H9 (cell line): Measurements from ENCODE around the gene ZBTB45. TPM values are rescaled to one million over a fixed set of nuclear protein-coding genes. Genes with fewer than 3 reads are reported as not detected.
A peak's percentile ranks its signal among the peaks of the same experiment; 100 is the strongest.

Source experiments
- DNase-seq: peaks from one replicate; pipeline ENCODE4 v3.0.0-alpha.2; 2017
- H2AFZ ChIP-seq: one replicate; pipeline ENCODE4 v1.6.1; 2013; ENCODE audit warnings: mild to moderate bottlenecking, low read length, control low read depth, moderate library complexity
- H2AK5ac ChIP-seq: 2 replicates; pipeline ENCODE4 v1.6.1; 2013; ENCODE audit warnings: low read length, control low read depth, mixed read lengths; ENCODE audit not compliant: insufficient read length
- H2BK120ac ChIP-seq: one replicate; pipeline ENCODE4 v1.6.1; 2013; ENCODE audit warnings: low read depth, mild to moderate bottlenecking, low read length, control low read depth, inconsistent platforms; ENCODE audit not compliant: poor library complexity, severe bottlenecking
- H2BK12ac ChIP-seq: 2 replicates; pipeline ENCODE4 v1.6.1; 2013; ENCODE audit warnings: low read length, control low read depth, mixed read lengths, low read depth; ENCODE audit not compliant: insufficient read length
- H2BK15ac ChIP-seq: 2 replicates; pipeline ENCODE4 v1.6.1; 2013; ENCODE audit warnings: low read depth, low read length, control low read depth
- H2BK20ac ChIP-seq: one replicate; pipeline ENCODE4 v1.6.1; 2013; ENCODE audit warnings: low read depth, mild to moderate bottlenecking, low read length, control low read depth, inconsistent platforms; ENCODE audit not compliant: poor library complexity, severe bottlenecking
- H2BK5ac ChIP-seq: 2 replicates; pipeline ENCODE4 v1.6.1; 2013; ENCODE audit warnings: low read length, control low read depth, mixed read lengths; ENCODE audit not compliant: insufficient read length
- H3K14ac ChIP-seq: 2 replicates; pipeline ENCODE4 v1.6.1; 2013; ENCODE audit warnings: low read length, control low read depth; ENCODE audit not compliant: insufficient read depth
- H3K18ac ChIP-seq: 2 replicates; pipeline ENCODE4 v1.6.1; 2013; ENCODE audit warnings: low read depth, mild to moderate bottlenecking, mixed read lengths, low read length, control low read depth; ENCODE audit not compliant: insufficient read length
- H3K23ac ChIP-seq: 2 replicates; pipeline ENCODE4 v1.6.1; 2013; ENCODE audit warnings: low read length, control low read depth, mixed read lengths, low read depth; ENCODE audit not compliant: insufficient read length
- H3K23me2 ChIP-seq: 2 replicates; pipeline ENCODE4 v1.6.1; 2013; ENCODE audit warnings: low read depth, mild to moderate bottlenecking, mixed read lengths, low read length, control low read depth; ENCODE audit not compliant: insufficient read length, poor library complexity, severe bottlenecking
- H3K27ac ChIP-seq: 2 replicates; pipeline ENCODE4 v1.5.1; 2013; ENCODE audit warnings: low read length, control low read depth, mixed read lengths, low read depth; ENCODE audit not compliant: insufficient read length
- H3K27me3 ChIP-seq: 2 replicates; pipeline ENCODE4 v1.6.1; 2013; ENCODE audit warnings: low read length, control low read depth, inconsistent platforms; ENCODE audit not compliant: insufficient read depth
- H3K4ac ChIP-seq: 2 replicates; pipeline ENCODE4 v1.6.1; 2013; ENCODE audit warnings: low read depth, mild to moderate bottlenecking, control low read depth, inconsistent platforms, low read length, moderate library complexity
- H3K4me1 ChIP-seq: 2 replicates; pipeline ENCODE4 v1.6.1; 2013; ENCODE audit warnings: low read length, control low read depth, inconsistent platforms; ENCODE audit not compliant: insufficient read depth
- H3K4me2 ChIP-seq: 2 replicates; pipeline ENCODE4 v1.6.1; 2013; ENCODE audit warnings: low read length, control low read depth, mixed read lengths; ENCODE audit not compliant: insufficient read length, insufficient read depth
- H3K56ac ChIP-seq: 2 replicates; pipeline ENCODE4 v1.6.1; 2013; ENCODE audit warnings: low read depth, mild to moderate bottlenecking, mixed read lengths, low read length, control low read depth; ENCODE audit not compliant: insufficient read length
- H3K79me1 ChIP-seq: 2 replicates; pipeline ENCODE4 v1.6.1; 2013; ENCODE audit warnings: low read depth, mild to moderate bottlenecking, moderate library complexity, low read length, control low read depth, inconsistent platforms; ENCODE audit not compliant: insufficient read depth, poor library complexity, severe bottlenecking
- H3K79me2 ChIP-seq: 2 replicates; pipeline ENCODE4 v1.6.1; 2013; ENCODE audit warnings: low read length, control low read depth, inconsistent platforms; ENCODE audit not compliant: insufficient read depth
- H3K9ac ChIP-seq: 2 replicates; pipeline ENCODE4 v1.6.1; 2013; ENCODE audit warnings: low read length, control low read depth, mixed read lengths; ENCODE audit not compliant: insufficient read length; ENCODE audit errors: extremely low read depth
- H3K9me3 ChIP-seq: one replicate; pipeline ENCODE4 v1.6.1; 2013; ENCODE audit warnings: low read depth, low read length, inconsistent platforms; ENCODE audit not compliant: control insufficient read depth
- H3T11ph ChIP-seq: one replicate; pipeline ENCODE4 v1.6.1; 2013; ENCODE audit warnings: mild to moderate bottlenecking, low read length, control low read depth, inconsistent platforms
- H4K20me1 ChIP-seq: one replicate; pipeline ENCODE4 v1.6.1; 2013; ENCODE audit not compliant: control insufficient read depth, insufficient read length, insufficient read depth
- H4K5ac ChIP-seq: 2 replicates; pipeline ENCODE4 v1.6.1; 2013; ENCODE audit warnings: low read depth, mild to moderate bottlenecking, mixed read lengths, low read length, control low read depth; ENCODE audit not compliant: insufficient read length
- H4K8ac ChIP-seq: replicated peaks from 2 replicates; pipeline ENCODE4 v1.6.1; 2013; ENCODE audit warnings: low read length, control low read depth, mixed read lengths, low read depth; ENCODE audit not compliant: insufficient read length
- H4K91ac ChIP-seq: 2 replicates; pipeline ENCODE4 v1.6.1; 2013; ENCODE audit warnings: low read depth, mild to moderate bottlenecking, moderate library complexity, mixed read lengths, low read length, control low read depth; ENCODE audit not compliant: insufficient read length
- H3K27ac Mint-ChIP-seq, 3 experiments: 2 replicates in 2 of 3; 3 replicates in 1 of 3; pipeline ENCODE4 v1.8.0; 2020 to 2021; ENCODE audit warnings: mixed read lengths in 3 of 3, mild to moderate bottlenecking in 1 of 3, moderate library complexity in 1 of 3
- H3K27me3 Mint-ChIP-seq: 2 replicates; pipeline ENCODE4 v1.8.0; 2021; ENCODE audit warnings: low read depth, mild to moderate bottlenecking, moderate library complexity, mixed read lengths
- H3K36me3 Mint-ChIP-seq, 3 experiments: 2 replicates in 2 of 3; 3 replicates in 1 of 3; pipeline ENCODE4 v1.8.0; 2020 to 2021; ENCODE audit warnings: low read depth in 3 of 3, mixed read lengths in 3 of 3; ENCODE audit not compliant: insufficient read depth in 1 of 3
- H3K4me1 Mint-ChIP-seq, 2 experiments: 2 replicates each; pipeline ENCODE4 v1.8.0; 2020; ENCODE audit warnings: mixed read lengths in 2 of 2
- H3K4me3 Mint-ChIP-seq, 2 experiments: 2 replicates in 1 of 2; 3 replicates in 1 of 2; pipeline ENCODE4 v1.8.0; 2020 to 2021; ENCODE audit warnings: mild to moderate bottlenecking in 2 of 2, mixed read lengths in 2 of 2, moderate library complexity in 1 of 2
- H3K9me3 Mint-ChIP-seq, 2 experiments: 2 replicates in 1 of 2; 3 replicates in 1 of 2; pipeline ENCODE4 v1.8.0; 2020; ENCODE audit warnings: mild to moderate bottlenecking in 2 of 2, mixed read lengths in 2 of 2, moderate library complexity in 1 of 2
- WGBS: extraction: QIAGEN DNeasy Blood & Tissue Kit; methylation state at CpG from one replicate; pipeline ENCODE4 v1.1.7; 2013; ENCODE audit warnings: missing lambda C conversion rate, low lambda C conversion rate, mixed read lengths; ENCODE audit not compliant: insufficient read length; ENCODE audit errors: extremely low coverage; 5-methylcytosine and 5-hydroxymethylcytosine counted together
- total RNA-seq: library from RNA; stranded (reverse); gene quantifications from 2 replicates; pipeline ENCODE4 v1.2.1, GENCODE V29; 2021
- TF ChIP-seq, protein P1 (sequence below): fragments of 200-600 bp; sonication (generic); conservative IDR thresholded peaks from 3 replicates; pipeline ENCODE4 v1.8.0; 2021; ENCODE audit warnings: antibody characterized with exemption, mild to moderate bottlenecking

The ZBTB45 gene
- total RNA-seq, 1 experiment from 2014 or later: 18.7 TPM

DNA sequence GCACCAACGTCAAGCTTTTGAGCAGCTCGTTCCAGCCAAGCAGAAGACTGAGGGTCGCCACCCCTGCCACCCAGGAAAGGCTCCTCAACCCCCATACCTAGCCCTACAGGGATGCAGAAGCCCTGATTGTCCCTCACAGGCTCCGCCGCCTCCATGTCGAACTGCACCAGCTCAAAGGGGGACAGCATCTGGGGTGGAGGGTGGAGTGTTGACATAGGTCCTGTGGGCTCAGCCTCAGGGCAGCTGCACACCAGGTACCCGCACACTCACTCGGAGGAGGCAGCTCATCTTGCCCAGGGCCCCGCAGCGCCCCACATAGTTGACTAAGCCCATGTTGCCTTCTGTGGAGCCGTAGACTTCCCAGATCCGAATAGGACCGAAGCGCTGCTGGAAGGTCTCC is 19.4 kb downstream of the ZBTB45 start:
- H2AFZ ChIP-seq: no peak overlapping the region
- no peak overlapping the region for H3K23ac ChIP-seq
- H3K4me2 ChIP-seq: peak overlapping the region; percentile 99
- H3T11ph ChIP-seq: no peak overlapping the region
- H4K20me1 ChIP-seq: no peaks in the 10 kb centered on the region
- TF ChIP-seq, protein P1, sequence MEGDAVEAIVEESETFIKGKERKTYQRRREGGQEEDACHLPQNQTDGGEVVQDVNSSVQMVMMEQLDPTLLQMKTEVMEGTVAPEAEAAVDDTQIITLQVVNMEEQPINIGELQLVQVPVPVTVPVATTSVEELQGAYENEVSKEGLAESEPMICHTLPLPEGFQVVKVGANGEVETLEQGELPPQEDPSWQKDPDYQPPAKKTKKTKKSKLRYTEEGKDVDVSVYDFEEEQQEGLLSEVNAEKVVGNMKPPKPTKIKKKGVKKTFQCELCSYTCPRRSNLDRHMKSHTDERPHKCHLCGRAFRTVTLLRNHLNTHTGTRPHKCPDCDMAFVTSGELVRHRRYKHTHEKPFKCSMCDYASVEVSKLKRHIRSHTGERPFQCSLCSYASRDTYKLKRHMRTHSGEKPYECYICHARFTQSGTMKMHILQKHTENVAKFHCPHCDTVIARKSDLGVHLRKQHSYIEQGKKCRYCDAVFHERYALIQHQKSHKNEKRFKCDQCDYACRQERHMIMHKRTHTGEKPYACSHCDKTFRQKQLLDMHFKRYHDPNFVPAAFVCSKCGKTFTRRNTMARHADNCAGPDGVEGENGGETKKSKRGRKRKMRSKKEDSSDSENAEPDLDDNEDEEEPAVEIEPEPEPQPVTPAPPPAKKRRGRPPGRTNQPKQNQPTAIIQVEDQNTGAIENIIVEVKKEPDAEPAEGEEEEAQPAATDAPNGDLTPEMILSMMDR: no peak
- no peak overlapping the region for H3K27ac Mint-ChIP-seq
- no peak overlapping the region for H3K27ac ChIP-seq
- H3K23me2 ChIP-seq: peaks cover 14% of the 10 kb centered on the region
- peaks cover 4% of the 10 kb centered on the region for H3K27me3 Mint-ChIP-seq
- no peak overlapping the region for H2BK5ac ChIP-seq
- H3K27me3 ChIP-seq: no peaks in the 10 kb centered on the region
- no peak overlapping the region for H3K56ac ChIP-seq
- H4K91ac ChIP-seq: no peak overlapping the region
- peaks cover 9 to 12% of the 10 kb centered on the region in 2 experiments for H3K4me1 Mint-ChIP-seq
- no peaks in the 10 kb centered on the region for H3K79me1 ChIP-seq
- WGBS: no CpG with 5 or more reads among the region's 14 CpGs
- peaks cover 0 to 3% of the 10 kb centered on the region in 2 experiments; a peak in 1 of 5 replicates for H3K9me3 Mint-ChIP-seq
- H3K36me3 Mint-ChIP-seq: no peaks in the 10 kb centered on the region
- peaks cover 6% of the 10 kb centered on the region; the same call in 1 of the 2 replicates for H3K4me1 ChIP-seq
- H2BK120ac ChIP-seq: no peak overlapping the region
- no peak overlapping the region for H2AK5ac ChIP-seq
- no peak for DNase-seq
- no peak overlapping the region for H3K4ac ChIP-seq
- H3K14ac ChIP-seq: no peak overlapping the region; the same call in 1 of the 2 replicates
- no peak overlapping the region for H4K5ac ChIP-seq
- H4K8ac ChIP-seq: no peak overlapping the region
- H2BK15ac ChIP-seq: no peak overlapping the region
- no peak overlapping the region for H2BK20ac ChIP-seq
- H3K18ac ChIP-seq: no peak overlapping the region
- H3K4me3 Mint-ChIP-seq: peak overlapping the region; percentile 86 to 99
- H3K9ac ChIP-seq: peak overlapping the region; percentile 83
- H3K9me3 ChIP-seq: no peaks in the 10 kb centered on the region
- H2BK12ac ChIP-seq: no peak overlapping the region
- H3K79me2 ChIP-seq: no peaks in the 10 kb centered on the region
